Lung (tissue), 12 donors: ENCODE measurements around the gene FCRLB. TPM values are rescaled to one million over a fixed set of nuclear protein-coding genes. Genes with fewer than 3 reads are reported as not detected.
A peak's percentile ranks its signal among the peaks of the same experiment; 100 is the strongest.
"Not testable (repeated sequence)": the region's sequence is repeated elsewhere in the genome, so short reads cannot be mapped to it uniquely, and the experiment has no call there.

Experiments used
- ATAC-seq: fragments of 200-7000 bp; cut with Tn5 transposase; one replicate; pipeline ENCODE4 v1.9.1; 2020; ENCODE audit warnings: moderate number of reproducible peaks; ENCODE audit not compliant: insufficient read depth, low FRiP score
- DNase-seq, 3 donors: peaks; one replicate each; pipeline ENCODE4 v3.0.0-alpha.2; 2013 to 2017
- H3K27ac ChIP-seq, 2 donors: one replicate each; pipeline ENCODE4 v1.5.1; 2013; ENCODE audit warnings: mild to moderate bottlenecking in 2 of 2, moderate library complexity in 2 of 2, control low read depth in 1 of 2, inconsistent platforms in 1 of 2, low read depth in 1 of 2, low read length in 1 of 2
- H3K27me3 ChIP-seq, 3 donors: one replicate each; pipeline ENCODE4 v1.5.1; 2013; ENCODE audit warnings: low read length in 2 of 3; ENCODE audit not compliant: control insufficient read depth in 3 of 3, insufficient read depth in 3 of 3
- H3K36me3 ChIP-seq, 4 donors: one replicate each; pipeline ENCODE4 v1.5.1; 2013; ENCODE audit warnings: low read length in 4 of 4, mild to moderate bottlenecking in 1 of 4, moderate library complexity in 1 of 4; ENCODE audit not compliant: control insufficient read depth in 4 of 4, insufficient read depth in 4 of 4
- H3K4me1 ChIP-seq, 5 donors: one replicate each; pipeline ENCODE4 v1.5.1; 2013; ENCODE audit warnings: low read length in 5 of 5, mild to moderate bottlenecking in 2 of 5, moderate library complexity in 1 of 5; ENCODE audit not compliant: control insufficient read depth in 5 of 5, insufficient read depth in 5 of 5
- H3K4me3 ChIP-seq: one replicate; pipeline ENCODE4 v1.5.1; 2013; ENCODE audit warnings: mild to moderate bottlenecking, control low read depth, moderate library complexity
- H3K9ac ChIP-seq, 2 donors: one replicate each; pipeline ENCODE4 v1.5.1; 2013; ENCODE audit warnings: low read length in 2 of 2, control low read depth in 1 of 2; ENCODE audit not compliant: insufficient read depth in 1 of 2
- H3K9me3 ChIP-seq, 4 donors: one replicate each; pipeline ENCODE4 v1.5.1; 2013; ENCODE audit warnings: low read length in 3 of 4, mild to moderate bottlenecking in 1 of 4, moderate library complexity in 1 of 4; ENCODE audit not compliant: control insufficient read depth in 4 of 4, insufficient read depth in 3 of 4
- WGBS, 2 donors: extraction: QIAGEN DNeasy Blood & Tissue Kit; methylation state at CpG; one replicate each; pipeline ENCODE4 v1.1.7; 2013; 5-methylcytosine and 5-hydroxymethylcytosine counted together
- polyA plus RNA-seq, 2 donors: library from polyadenylated mRNA; stranded (reverse); fragments of 200-250 nt; gene quantifications; one replicate each; pipeline ENCODE4 v1.2.1, GENCODE V29; 2013
- total RNA-seq, 2 donors: library from RNA; depleted of rRNA in 1 of 2; stranded (reverse); fragments of >200 nt in 1 of 2; gene quantifications; one replicate each; pipeline ENCODE4 v1.2.1, GENCODE V29; 2014 to 2021
- TF ChIP-seq, protein P1 (sequence below): IDR thresholded peaks from 2 replicates; pipeline ENCODE4 v1.5.1; 2012; ENCODE audit warnings: mild to moderate bottlenecking; ENCODE audit errors: control extremely low read depth, extremely low read depth
- donor health status: control.
- donor health status: control.
- donor health status: Bipolar disorder and iron deficiency.
- donor health status: healthy.
- donor health status: DM: yes; HTN: yes; CAD: no.

Gene FCRLB
- total and polyA plus RNA-seq, 4 donors, result 0.34 to 0.90 (median 0.72) TPM

DNA sequence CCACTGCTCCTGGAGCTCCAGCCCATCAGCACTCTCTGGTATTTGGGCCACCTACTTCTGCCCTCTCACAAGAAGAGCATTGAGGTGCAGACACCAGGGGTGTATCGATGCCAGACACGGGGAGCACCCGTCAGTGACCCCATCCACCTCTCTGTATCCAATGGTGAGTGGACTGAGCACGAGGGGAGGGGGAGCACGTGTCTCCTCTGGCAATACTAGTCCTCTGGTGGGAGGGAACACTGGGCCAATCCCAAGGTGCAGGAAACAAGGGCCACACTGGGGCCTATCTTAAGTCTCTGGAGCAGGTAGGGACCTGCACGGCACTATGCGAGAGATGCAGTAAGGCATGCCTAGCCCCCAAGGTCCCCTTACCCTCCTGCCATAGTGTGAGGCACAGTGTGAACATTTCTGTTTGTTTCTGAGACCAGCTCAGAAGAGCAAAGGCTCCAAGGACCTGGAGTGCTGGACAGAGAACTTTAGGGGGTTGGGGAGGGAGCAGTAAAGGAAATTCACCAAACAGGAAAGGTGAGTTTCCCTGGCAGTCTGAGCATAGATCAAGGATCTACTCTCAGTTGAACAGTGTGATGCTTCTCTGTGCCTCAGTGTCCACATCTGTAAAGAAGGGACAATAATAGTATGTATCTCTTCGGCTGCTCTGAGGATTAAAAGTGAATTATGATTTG is 2.3 kb downstream of the FCRLB start:
- no peak for ATAC-seq
- H3K27ac ChIP-seq, result no peak overlapping the region
- no peak overlapping the region for H3K9ac ChIP-seq
- peaks cover 0 to 9% (median 0%) of the 10 kb centered on the region in 5 donors for H3K4me1 ChIP-seq
- no peaks in the 10 kb centered on the region for H3K36me3 ChIP-seq
- no peak overlapping the region for H3K4me3 ChIP-seq
- TF ChIP-seq, protein P1, sequence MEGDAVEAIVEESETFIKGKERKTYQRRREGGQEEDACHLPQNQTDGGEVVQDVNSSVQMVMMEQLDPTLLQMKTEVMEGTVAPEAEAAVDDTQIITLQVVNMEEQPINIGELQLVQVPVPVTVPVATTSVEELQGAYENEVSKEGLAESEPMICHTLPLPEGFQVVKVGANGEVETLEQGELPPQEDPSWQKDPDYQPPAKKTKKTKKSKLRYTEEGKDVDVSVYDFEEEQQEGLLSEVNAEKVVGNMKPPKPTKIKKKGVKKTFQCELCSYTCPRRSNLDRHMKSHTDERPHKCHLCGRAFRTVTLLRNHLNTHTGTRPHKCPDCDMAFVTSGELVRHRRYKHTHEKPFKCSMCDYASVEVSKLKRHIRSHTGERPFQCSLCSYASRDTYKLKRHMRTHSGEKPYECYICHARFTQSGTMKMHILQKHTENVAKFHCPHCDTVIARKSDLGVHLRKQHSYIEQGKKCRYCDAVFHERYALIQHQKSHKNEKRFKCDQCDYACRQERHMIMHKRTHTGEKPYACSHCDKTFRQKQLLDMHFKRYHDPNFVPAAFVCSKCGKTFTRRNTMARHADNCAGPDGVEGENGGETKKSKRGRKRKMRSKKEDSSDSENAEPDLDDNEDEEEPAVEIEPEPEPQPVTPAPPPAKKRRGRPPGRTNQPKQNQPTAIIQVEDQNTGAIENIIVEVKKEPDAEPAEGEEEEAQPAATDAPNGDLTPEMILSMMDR, result no peak
- peaks cover 0 to 2% (median 0%) of the 10 kb centered on the region in 3 donors for H3K27me3 ChIP-seq
- DNase-seq, result peak in 2 of 3 donors; percentile 30 to 79
- 80 to 86% methylated on average over 8 of the region's 8 CpGs for WGBS, 2 donors
- H3K9me3 ChIP-seq, result peaks cover 0 to 2% (median 0%) of the 10 kb centered on the region in 4 donors

DNA sequence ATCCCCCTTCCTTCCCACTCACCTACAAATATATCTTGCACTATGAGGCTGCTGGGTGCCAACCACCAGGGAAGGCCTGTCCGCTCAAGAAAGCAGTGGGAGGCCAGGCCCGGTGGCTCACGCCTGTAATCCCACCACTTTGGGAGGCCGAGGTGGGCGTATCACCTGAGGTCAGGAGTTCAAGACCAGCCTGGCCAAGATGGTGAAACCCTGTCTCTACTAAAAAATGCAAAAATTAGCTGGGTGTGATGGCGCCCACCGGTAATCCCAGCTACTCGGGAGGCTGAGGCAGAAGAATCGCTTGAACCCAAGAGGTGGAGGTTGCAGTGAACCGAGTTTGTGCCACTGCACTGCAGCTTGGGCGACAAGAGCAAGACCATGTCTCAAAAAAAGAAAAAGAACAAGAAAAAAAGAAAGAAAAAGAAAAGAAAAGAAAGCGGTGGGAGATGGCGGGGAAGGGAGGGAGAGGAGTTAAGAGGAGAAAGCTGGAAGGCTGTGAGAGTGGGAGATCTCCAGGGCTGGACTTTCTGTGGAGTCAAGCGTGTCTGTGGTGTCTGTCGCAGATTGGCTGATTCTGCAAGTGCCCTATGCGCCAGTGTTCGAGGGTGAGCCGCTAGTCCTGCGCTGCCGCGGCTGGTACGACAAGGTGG is 4.0 kb downstream of the FCRLB start:
- not testable (repeated sequence) for H3K4me3 ChIP-seq, H3K36me3 ChIP-seq, H3K9me3 ChIP-seq, ATAC-seq, DNase-seq, H3K27me3 ChIP-seq, H3K4me1 ChIP-seq
- peak overlapping the region in 1 of 2 donors; percentile 24 for H3K9ac ChIP-seq
- WGBS, 2 donors, result 51 to 58% methylated on average over 21 to 22 of the region's 22 CpGs
- peak overlapping the region in 1 of 2 donors; percentile 85 for H3K27ac ChIP-seq

DNA sequence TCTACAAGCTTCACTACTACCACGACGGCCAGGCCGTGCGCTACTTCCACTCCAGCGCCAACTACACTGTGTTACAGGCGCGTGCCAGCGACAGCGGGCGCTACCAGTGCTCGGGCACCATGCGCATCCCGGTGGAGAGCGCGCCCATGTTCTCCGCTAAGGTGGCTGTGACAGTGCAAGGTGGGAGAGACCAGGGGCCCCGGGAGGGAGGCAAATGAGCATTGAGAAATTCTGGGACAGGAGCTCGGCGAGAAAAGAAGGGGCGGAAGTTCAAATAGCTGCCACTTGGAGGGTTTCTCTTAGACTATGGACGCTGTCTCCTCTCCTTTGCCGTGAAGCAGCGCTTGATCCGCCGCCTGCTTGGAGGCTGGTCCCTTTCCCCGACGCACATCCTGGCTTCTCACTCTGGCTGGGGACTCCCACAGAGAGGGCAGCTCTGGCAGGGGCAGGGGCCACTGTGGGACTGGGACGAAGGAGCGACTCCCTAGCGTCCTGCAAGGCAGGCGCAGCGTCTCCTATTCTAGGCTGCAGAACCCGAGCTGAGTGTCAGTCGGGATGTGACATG is 4.6 kb downstream of the FCRLB start:
- DNase-seq (peak; percentile 60 to 76 (median 62)), ATAC-seq (peak; percentile 9)
- Histone ChIP-seq H3K36me3 (no peaks in the 10 kb centered on the region), H3K9me3 (peaks cover 0 to under 1% (median 0%) of the 10 kb centered on the region in 4 donors), H3K4me3 (peak overlapping the region; percentile 74), H3K9ac (peak overlapping the region in 1 of 2 donors; percentile 24), H3K27ac (peak overlapping the region; percentile 51 to 85), H3K4me1 (peaks cover 0 to 9% (median 0%) of the 10 kb centered on the region in 5 donors), H3K27me3 (peaks cover 0 to 3% (median 0%) of the 10 kb centered on the region in 3 donors)
- WGBS, 2 donors, result 0 to 1% methylated on average over 34 of the region's 34 CpGs
- TF ChIP-seq, protein P1, result no peak
